ENCODE data around the gene COQ9. TPM values are rescaled to one million over a fixed set of nuclear protein-coding genes. Genes with fewer than 3 reads are reported as not detected.

Gene COQ9
- total RNA-seq, 2 donors from 2014 or later, result 29.5 to 33.5 TPM

DNA sequence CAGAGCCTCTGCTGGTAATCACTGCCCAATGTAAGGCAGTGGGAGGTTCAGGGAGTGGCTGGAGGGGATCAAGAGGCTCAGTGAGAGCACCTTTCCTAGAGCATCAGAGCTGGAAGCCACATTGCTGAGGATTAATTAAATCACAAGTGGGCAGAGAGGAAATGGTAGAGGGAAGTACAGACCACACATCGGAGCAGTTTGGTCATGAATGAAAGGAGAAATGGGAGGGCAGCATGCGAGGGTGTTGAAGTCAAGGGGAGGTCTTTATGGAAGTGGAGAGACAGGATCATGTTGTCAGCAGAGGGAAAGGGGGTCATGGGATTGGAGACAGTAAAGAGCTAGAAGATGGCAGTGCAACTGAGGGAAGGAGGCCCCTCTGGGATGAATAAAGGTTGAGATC lies 40.4 kb upstream of the COQ9 start:
- TF ChIP-seq, protein P1, sequence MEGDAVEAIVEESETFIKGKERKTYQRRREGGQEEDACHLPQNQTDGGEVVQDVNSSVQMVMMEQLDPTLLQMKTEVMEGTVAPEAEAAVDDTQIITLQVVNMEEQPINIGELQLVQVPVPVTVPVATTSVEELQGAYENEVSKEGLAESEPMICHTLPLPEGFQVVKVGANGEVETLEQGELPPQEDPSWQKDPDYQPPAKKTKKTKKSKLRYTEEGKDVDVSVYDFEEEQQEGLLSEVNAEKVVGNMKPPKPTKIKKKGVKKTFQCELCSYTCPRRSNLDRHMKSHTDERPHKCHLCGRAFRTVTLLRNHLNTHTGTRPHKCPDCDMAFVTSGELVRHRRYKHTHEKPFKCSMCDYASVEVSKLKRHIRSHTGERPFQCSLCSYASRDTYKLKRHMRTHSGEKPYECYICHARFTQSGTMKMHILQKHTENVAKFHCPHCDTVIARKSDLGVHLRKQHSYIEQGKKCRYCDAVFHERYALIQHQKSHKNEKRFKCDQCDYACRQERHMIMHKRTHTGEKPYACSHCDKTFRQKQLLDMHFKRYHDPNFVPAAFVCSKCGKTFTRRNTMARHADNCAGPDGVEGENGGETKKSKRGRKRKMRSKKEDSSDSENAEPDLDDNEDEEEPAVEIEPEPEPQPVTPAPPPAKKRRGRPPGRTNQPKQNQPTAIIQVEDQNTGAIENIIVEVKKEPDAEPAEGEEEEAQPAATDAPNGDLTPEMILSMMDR (IDR thresholded peaks at IDR 0.05), result no peak
- H3K27me3 ChIP-seq (replicated peaks; ENCODE audit: insufficient read depth), result no peaks in the 10 kb centered on the region
- ATAC-seq (ENCODE audit: insufficient number of reproducible peaks, low FRiP score, low read depth), result no peak
- H3K9me3 ChIP-seq, result no peaks in the 10 kb centered on the region
- no peak for DNase-seq (ENCODE audit: low spot score)
- H3K27ac ChIP-seq, result no peak overlapping the region
- H3K36me3 ChIP-seq, result no peaks in the 10 kb centered on the region
- no peak overlapping the region for H3K4me3 ChIP-seq
- H3K4me1 ChIP-seq (ENCODE audit: control insufficient read depth in 1 of 2, low read depth in 2 of 2), result peaks cover 0 to 19% of the 10 kb centered on the region in 2 donors

DNA sequence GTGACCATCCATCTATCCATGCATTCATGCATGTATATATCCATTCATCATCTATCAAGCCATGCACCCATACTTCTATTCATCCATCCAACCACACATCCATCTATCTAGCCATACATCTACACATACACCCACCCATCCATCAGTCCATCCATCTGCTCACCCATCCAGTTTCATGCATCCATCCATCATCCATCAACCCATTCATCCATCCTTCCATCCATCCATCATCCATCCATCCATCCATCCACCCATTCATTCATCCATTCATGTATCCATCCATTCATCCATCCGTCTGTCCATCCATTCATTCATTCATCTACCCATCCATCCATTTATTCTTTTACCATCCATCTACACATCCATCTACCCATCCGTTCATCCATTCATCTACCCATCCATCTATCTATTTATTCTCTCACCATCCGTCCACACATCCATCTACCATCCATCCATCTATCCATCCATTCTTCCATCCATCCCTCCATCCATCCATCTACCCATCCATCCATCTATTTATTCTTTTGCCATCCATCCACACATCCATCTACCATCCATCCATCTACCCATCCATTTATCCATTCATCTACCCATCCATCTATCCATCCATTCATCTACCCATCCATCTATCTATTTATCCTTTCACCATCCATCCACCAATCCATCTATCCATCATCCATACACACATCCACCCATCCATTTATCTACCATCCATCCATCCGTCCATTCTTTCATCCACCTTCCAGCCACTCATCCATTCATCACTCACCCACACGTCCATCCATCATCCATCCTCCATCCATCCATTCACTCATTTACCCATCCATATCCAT lies 39.5 kb upstream of the COQ9 start:
- TF ChIP-seq, protein P1 (IDR thresholded peaks at IDR 0.05), result no peak
- H3K36me3 ChIP-seq, result no peaks in the 10 kb centered on the region
- no peaks in the 10 kb centered on the region for H3K27me3 ChIP-seq (replicated peaks; ENCODE audit: insufficient read depth)
- no peaks in the 10 kb centered on the region for H3K9me3 ChIP-seq
- H3K4me3 ChIP-seq, result no peak overlapping the region
- no peak overlapping the region for H3K27ac ChIP-seq
- H3K4me1 ChIP-seq (ENCODE audit: control insufficient read depth in 1 of 2, low read depth in 2 of 2), result peaks cover 0 to 19% of the 10 kb centered on the region in 2 donors
- DNase-seq (ENCODE audit: low spot score) (no peak), ATAC-seq (ENCODE audit: insufficient number of reproducible peaks, low FRiP score, low read depth) (no peak)

GRCh38 chr16:57409065-57409464 lies 38.2 kb upstream of the COQ9 start:
- peaks cover 0 to 19% of the 10 kb centered on the region in 2 donors for H3K4me1 ChIP-seq (ENCODE audit: control insufficient read depth in 1 of 2, low read depth in 2 of 2)
- no peaks in the 10 kb centered on the region for H3K36me3 ChIP-seq
- no peaks in the 10 kb centered on the region for H3K9me3 ChIP-seq
- ATAC-seq (ENCODE audit: insufficient number of reproducible peaks, low FRiP score, low read depth) (no peak), DNase-seq (ENCODE audit: low spot score) (no peak)
- no peak overlapping the region for H3K4me3 ChIP-seq
- TF ChIP-seq, protein P1 (IDR thresholded peaks at IDR 0.05), result no peak
- no peaks in the 10 kb centered on the region for H3K27me3 ChIP-seq (replicated peaks; ENCODE audit: insufficient read depth)
- H3K27ac ChIP-seq, result no peak overlapping the region

DNA sequence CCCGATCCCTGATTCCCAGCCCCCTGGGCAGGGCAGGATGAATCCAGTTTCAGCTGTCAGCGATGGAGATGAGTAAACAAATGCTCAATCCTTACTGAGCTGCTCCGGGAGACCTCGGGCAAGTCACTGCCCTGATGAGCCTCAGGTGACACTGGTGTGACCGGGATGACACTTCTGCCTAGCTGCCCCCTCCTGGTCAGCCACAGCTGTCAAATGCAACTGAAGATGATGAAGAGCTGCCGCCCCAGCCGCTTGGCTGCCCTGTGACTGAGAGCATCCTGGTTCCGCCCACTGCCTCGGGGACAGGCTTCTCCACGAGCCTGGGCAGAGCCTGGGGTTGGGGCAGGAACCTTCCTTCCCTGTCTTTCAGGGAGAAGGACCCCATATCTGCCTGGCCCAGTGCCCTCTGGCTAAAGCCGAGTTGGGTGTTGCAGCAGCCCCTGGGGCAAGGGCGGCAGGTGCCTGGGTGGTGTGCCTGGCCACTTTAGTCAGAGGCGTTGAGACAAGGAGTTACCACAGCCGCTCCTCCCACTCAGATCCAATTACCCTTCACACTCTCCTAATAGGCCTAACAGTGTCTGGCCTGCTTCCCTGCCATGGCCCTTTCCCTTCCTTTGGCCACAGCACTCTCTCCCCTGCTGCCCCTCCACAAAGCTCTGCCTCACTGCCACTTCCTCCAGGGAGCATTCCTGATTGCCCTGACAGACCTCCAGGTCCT lies 37.2 kb upstream of the COQ9 start:
- Histone ChIP-seq H3K4me1 (ENCODE audit: control insufficient read depth in 1 of 2, low read depth in 2 of 2) (peaks cover 0 to 19% of the 10 kb centered on the region in 2 donors), H3K4me3 (no peak overlapping the region), H3K36me3 (no peaks in the 10 kb centered on the region), H3K27ac (no peak overlapping the region), H3K9me3 (no peaks in the 10 kb centered on the region), H3K27me3 (replicated peaks; ENCODE audit: insufficient read depth) (no peaks in the 10 kb centered on the region)
- ATAC-seq (ENCODE audit: insufficient number of reproducible peaks, low FRiP score, low read depth) (no peak), DNase-seq (ENCODE audit: low spot score) (no peak)
- TF ChIP-seq, protein P1 (IDR thresholded peaks at IDR 0.05), result no peak

- H3K36me3 ChIP-seq, result no peaks in the 10 kb centered on the region
- no peak overlapping the region for H3K27ac ChIP-seq
- no peak overlapping the region for H3K4me3 ChIP-seq
- ATAC-seq (ENCODE audit: insufficient number of reproducible peaks, low FRiP score, low read depth), result no peak
- DNase-seq (ENCODE audit: low spot score), result no peak
- H3K4me1 ChIP-seq (ENCODE audit: control insufficient read depth in 1 of 2, low read depth in 2 of 2), result peaks cover 1 to 18% of the 10 kb centered on the region in 2 donors
- no peaks in the 10 kb centered on the region for H3K9me3 ChIP-seq
- no peaks in the 10 kb centered on the region for H3K27me3 ChIP-seq (replicated peaks; ENCODE audit: insufficient read depth)
- TF ChIP-seq, protein P1 (IDR thresholded peaks at IDR 0.05), result no peak
These were observed 35.8 kb upstream of the COQ9 start for GRCh38 chr16:57411362-57411976.

All from thoracic aorta (tissue), 2 donors.